ENCODE results near the gene CLASRP. TPM values are rescaled to one million over a fixed set of nuclear protein-coding genes. Genes with fewer than 3 reads are reported as not detected.

The CLASRP gene
- total and polyA plus RNA-seq, 9 of the 15 experiments (the other 6 are each of a cell fraction or from before 2014, with no cell fraction given), result 0.94 to 86.3 (median 44.0) TPM

- TF ChIP-seq HIVEP1 (CRISPR knock-in tag; IDR thresholded peaks at IDR 0.05) (no peak), ZNF24 (IDR thresholded peaks at IDR 0.05) (no peak), HMGXB4 (CRISPR knock-in tag; IDR thresholded peaks at IDR 0.05) (no peak), ZNF239 (CRISPR knock-in tag; IDR thresholded peaks at IDR 0.05) (no peak), GTF2E2 (tag; IDR thresholded peaks at IDR 0.05) (no peak), PRPF4 (IDR thresholded peaks at IDR 0.05; ENCODE audit: insufficient read depth, low read depth, low read length, poor library complexity, severe bottlenecking) (no peak), ZNF12 (CRISPR knock-in tag; IDR thresholded peaks at IDR 0.05) (no peak), HDAC1 (IDR thresholded peaks at IDR 0.05) (no peak), ETV6 (IDR thresholded peaks at IDR 0.05; ENCODE audit: borderline replicate concordance in 1 of 2, low read depth in 2 of 2, low read length in 1 of 2) (no peak), ETV6 (CRISPR knock-in tag; IDR thresholded peaks at IDR 0.05; ENCODE audit: borderline replicate concordance) (0 out of 2 replicates have a peak, but pooled peaks have one; percentile 28), MLLT1 (IDR thresholded peaks at IDR 0.05) (no peak), ETV5 (CRISPR knock-in tag; IDR thresholded peaks at IDR 0.05; ENCODE audit: low read depth) (no peak), ZFP1 (CRISPR knock-in tag; IDR thresholded peaks at IDR 0.05) (no peak), L3MBTL2 (IDR thresholded peaks at IDR 0.05) (no peak), ZNF76 (CRISPR knock-in tag; IDR thresholded peaks at IDR 0.05; ENCODE audit: borderline replicate concordance) (no peak), ZNF354B (CRISPR knock-in tag; IDR thresholded peaks at IDR 0.05) (no peak), ZNF717 (CRISPR knock-in tag; IDR thresholded peaks at IDR 0.05) (no peak), MTA1 (IDR thresholded peaks at IDR 0.05; ENCODE audit: borderline replicate concordance) (no peak), ZFX (CRISPR knock-in tag; IDR thresholded peaks at IDR 0.05) (no peak; the same call in 1 of the 2 replicates), TFAP4 (CRISPR knock-in tag; IDR thresholded peaks at IDR 0.05; ENCODE audit: borderline replicate concordance) (peak; percentile 46; the same call in 1 of the 2 replicates), CREB5 (CRISPR knock-in tag; IDR thresholded peaks at IDR 0.05) (no peak), RHOXF2B (CRISPR knock-in tag; conservative IDR thresholded peaks at IDR 0.05) (no peak), HMGN3 (IDR thresholded peaks at IDR 0.05; ENCODE audit: borderline replicate concordance, extremely low read depth, insufficient read length, low read depth, low read length) (peak; percentile 74), MCM3 (IDR thresholded peaks at IDR 0.05) (no peak)
These were observed 52.4 kb downstream of the CLASRP start (continued) for GRCh38 chr19:45091031-45091923.
